Measurements from ENCODE around the gene COPZ2.
A peak's percentile ranks its signal among the peaks of the same experiment; 100 is the strongest.

The COPZ2 gene

GRCh38 chr17:47982645-47983390 is 54.8 kb downstream of the COPZ2 start:
- DNase-seq, result no peak

GRCh38 chr17:47982091-47982617 is 55.4 kb downstream of the COPZ2 start:
- DNase-seq, result no peak

GRCh38 chr17:47981462-47981861 is 56.1 kb downstream of the COPZ2 start:
- DNase-seq, result no peak

DNA sequence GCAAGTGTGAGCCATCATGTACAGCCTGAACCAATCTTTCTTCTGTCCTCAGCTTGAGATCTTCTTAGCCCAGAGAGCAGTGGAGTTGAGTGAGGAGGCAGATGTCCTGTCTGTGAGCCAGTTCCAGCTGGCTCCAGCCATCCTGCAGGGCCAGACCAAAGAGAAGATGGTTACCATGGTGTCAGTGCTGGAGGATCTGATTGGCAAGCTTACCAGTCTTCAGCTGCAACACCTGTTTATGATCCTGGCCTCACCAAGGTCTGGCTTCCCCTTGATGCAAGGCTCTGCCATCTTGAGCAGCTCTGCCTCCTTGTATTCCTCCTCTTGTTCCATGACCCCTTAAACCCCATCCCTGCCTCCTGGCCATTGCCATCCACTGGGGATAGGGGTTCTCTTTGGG is 57.1 kb downstream of the COPZ2 start:
- no peak for DNase-seq

GRCh38 chr17:47978324-47978723 is 59.3 kb downstream of the COPZ2 start:
- peak; percentile 53 for DNase-seq

Data from fibroblast of skin of right biceps (primary cell).